Peyer's patch (tissue), 4 donors: Measurements from ENCODE around the gene PARD6A. TPM values are rescaled to one million over a fixed set of nuclear protein-coding genes. Genes with fewer than 3 reads are reported as not detected.

ENCODE experiments used
- DNase-seq, 3 donors: peaks; one replicate each; pipeline ENCODE4 v3.0.0-alpha.2; 2017 to 2019
- H3K27ac ChIP-seq, 4 donors: fragments of 200-600 bp; sonication (generic); one replicate each; pipeline ENCODE4 v1.5.1; 2016 to 2019
- H3K27me3 ChIP-seq, 2 donors: fragments of 200-600 bp; sonication (generic); one replicate each; pipeline ENCODE4 v1.5.1; 2019
- H3K36me3 ChIP-seq, 3 donors: fragments of 200-600 bp; sonication (generic); one replicate each; pipeline ENCODE4 v1.5.1; 2016 to 2019
- H3K4me1 ChIP-seq, 4 donors: fragments of 200-600 bp; sonication (generic); one replicate each; pipeline ENCODE4 v1.5.1; 2016 to 2019
- H3K4me3 ChIP-seq, 4 donors: fragments of 200-600 bp; sonication (generic); 1 replicate in 3 of 4; 2 replicates in 1 of 4; pipeline ENCODE4 v1.5.1; 2016 to 2019; ENCODE audit warnings: mild to moderate bottlenecking in 1 of 4
- H3K9me3 ChIP-seq, 4 donors: fragments of 200-600 bp; sonication (generic); one replicate each; pipeline ENCODE4 v1.5.1; 2016 to 2019; ENCODE audit warnings: mild to moderate bottlenecking in 1 of 4
- POLR2A ChIP-seq, 2 donors: fragments of 450-650 bp; IDR thresholded peaks; one replicate each; pipeline ENCODE4 v1.5.1; 2017; ENCODE audit warnings: antibody characterized with exemption in 2 of 2, mild to moderate bottlenecking in 2 of 2, moderate library complexity in 2 of 2
- total RNA-seq, 4 donors: library from RNA; depleted of rRNA; stranded (reverse); fragments of >200 nt; gene quantifications; one replicate each; pipeline ENCODE4 v1.1.0, GENCODE V29; 2016
- TF ChIP-seq, protein P1 (sequence below), 6 experiments: fragments of 450-650 bp in 4 of 6; fragments of 200-600 bp in 2 of 6; sonication (generic) in 1 of 6; IDR thresholded peaks; one replicate each; pipeline ENCODE4 v1.5.1; 2017 to 2019; ENCODE audit warnings: antibody characterized with exemption in 6 of 6, mild to moderate bottlenecking in 3 of 6, moderate library complexity in 1 of 6

Gene PARD6A
- total RNA-seq, 4 donors from 2014 or later, result 1.0 to 4.3 (median 2.1) TPM; not detected in 1

DNA sequence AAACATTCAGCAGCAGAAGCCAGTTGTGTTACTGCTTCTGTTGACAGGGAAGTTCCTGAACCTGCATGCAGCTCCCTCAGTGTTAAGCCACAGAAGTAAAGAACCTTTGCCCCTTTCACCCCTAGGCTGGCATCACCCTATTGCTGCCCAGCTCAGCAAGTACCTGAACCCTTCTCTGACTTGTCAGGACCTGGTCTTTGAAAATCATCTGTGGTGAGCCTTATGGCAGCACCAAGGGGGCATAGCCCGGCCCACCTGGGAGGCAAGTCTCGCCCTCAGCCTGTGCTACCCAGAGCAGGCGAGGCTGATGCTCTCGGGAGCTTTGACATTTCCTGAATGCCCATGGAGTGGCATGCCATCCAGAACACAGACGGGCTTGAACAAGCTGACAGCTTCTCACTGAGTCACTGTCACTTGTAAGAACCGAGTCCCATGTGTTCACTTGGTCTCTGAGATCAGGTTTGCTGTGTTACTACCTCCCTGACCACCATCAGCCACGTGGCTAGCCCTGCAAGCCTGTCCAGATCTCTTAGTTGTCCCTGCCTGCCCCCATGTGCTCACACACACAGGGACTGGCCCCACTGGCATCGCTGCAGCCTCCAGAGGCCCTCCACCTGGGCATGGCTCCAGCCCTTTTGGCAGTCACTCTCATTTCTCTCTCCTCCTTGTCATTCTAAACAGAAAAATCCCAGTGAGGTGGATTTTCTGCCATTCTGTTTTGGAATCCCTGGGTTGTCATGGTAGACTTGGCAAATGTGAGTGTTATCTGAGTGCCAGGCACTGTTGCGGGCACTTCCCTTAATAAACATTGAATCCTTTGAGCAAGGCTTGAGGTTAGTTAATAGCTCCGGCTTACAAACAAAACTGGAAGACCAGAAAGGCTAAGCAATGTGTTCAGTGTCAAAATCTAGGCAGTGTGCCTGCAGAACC is 18.7 kb upstream of the PARD6A start:
- H3K27me3 ChIP-seq, result peaks cover 0 to 7% of the 10 kb centered on the region in 2 donors
- H3K4me3 ChIP-seq, result no peak overlapping the region
- H3K36me3 ChIP-seq, result peaks cover 0 to 18% (median 0%) of the 10 kb centered on the region in 3 donors
- H3K4me1 ChIP-seq, result peaks cover 0 to 12% (median 5%) of the 10 kb centered on the region in 4 donors
- no peaks in the 10 kb centered on the region for H3K9me3 ChIP-seq
- no peak for DNase-seq
- no peak overlapping the region for H3K27ac ChIP-seq
- TF ChIP-seq, protein P1, sequence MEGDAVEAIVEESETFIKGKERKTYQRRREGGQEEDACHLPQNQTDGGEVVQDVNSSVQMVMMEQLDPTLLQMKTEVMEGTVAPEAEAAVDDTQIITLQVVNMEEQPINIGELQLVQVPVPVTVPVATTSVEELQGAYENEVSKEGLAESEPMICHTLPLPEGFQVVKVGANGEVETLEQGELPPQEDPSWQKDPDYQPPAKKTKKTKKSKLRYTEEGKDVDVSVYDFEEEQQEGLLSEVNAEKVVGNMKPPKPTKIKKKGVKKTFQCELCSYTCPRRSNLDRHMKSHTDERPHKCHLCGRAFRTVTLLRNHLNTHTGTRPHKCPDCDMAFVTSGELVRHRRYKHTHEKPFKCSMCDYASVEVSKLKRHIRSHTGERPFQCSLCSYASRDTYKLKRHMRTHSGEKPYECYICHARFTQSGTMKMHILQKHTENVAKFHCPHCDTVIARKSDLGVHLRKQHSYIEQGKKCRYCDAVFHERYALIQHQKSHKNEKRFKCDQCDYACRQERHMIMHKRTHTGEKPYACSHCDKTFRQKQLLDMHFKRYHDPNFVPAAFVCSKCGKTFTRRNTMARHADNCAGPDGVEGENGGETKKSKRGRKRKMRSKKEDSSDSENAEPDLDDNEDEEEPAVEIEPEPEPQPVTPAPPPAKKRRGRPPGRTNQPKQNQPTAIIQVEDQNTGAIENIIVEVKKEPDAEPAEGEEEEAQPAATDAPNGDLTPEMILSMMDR (IDR thresholded peaks at IDR 0.05), result no peak
- no peak for TF ChIP-seq POLR2A (IDR thresholded peaks at IDR 0.05)

- H3K27me3 ChIP-seq, result peaks cover 0 to 22% of the 10 kb centered on the region in 2 donors
- H3K9me3 ChIP-seq, result no peaks in the 10 kb centered on the region
- no peaks in the 10 kb centered on the region for H3K36me3 ChIP-seq
- TF ChIP-seq, protein P1 (IDR thresholded peaks at IDR 0.05), result no peak
- TF ChIP-seq POLR2A (IDR thresholded peaks at IDR 0.05), result no peak
- H3K4me1 ChIP-seq, result peaks cover 0 to 17% (median 5%) of the 10 kb centered on the region in 4 donors
- H3K27ac ChIP-seq, result no peak overlapping the region
- DNase-seq, result no peak
- no peak overlapping the region for H3K4me3 ChIP-seq
Measured at GRCh38 chr16:67644038-67644437, 16.7 kb upstream of the PARD6A start.

GRCh38 chr16:67645397-67646121 is 15.2 kb upstream of the PARD6A start:
- Histone ChIP-seq H3K4me3 (peak overlapping the region; percentile 47 to 72 (median 54)), H3K4me1 (peaks cover 0 to 17% (median 5%) of the 10 kb centered on the region in 4 donors), H3K27me3 (peaks cover 0 to 25% of the 10 kb centered on the region in 2 donors), H3K27ac (peak overlapping the region; percentile 28 to 93 (median 80)), H3K36me3 (no peaks in the 10 kb centered on the region), H3K9me3 (no peaks in the 10 kb centered on the region)
- DNase-seq, result no peak
- TF ChIP-seq POLR2A (IDR thresholded peaks at IDR 0.05), result no peak
- TF ChIP-seq, protein P1 (IDR thresholded peaks at IDR 0.05), result no peak

- no peak for DNase-seq
- Histone ChIP-seq H3K36me3 (no peaks in the 10 kb centered on the region), H3K4me1 (peaks cover 0 to 12% (median 5%) of the 10 kb centered on the region in 4 donors), H3K27ac (no peak overlapping the region), H3K9me3 (no peaks in the 10 kb centered on the region), H3K27me3 (peaks cover 0 to 25% of the 10 kb centered on the region in 2 donors), H3K4me3 (no peak overlapping the region)
- TF ChIP-seq, protein P1 (IDR thresholded peaks at IDR 0.05), result no peak
- TF ChIP-seq POLR2A (IDR thresholded peaks at IDR 0.05), result no peak
Measured at GRCh38 chr16:67647111-67647651, 13.6 kb upstream of the PARD6A start.

- no peak for DNase-seq
- TF ChIP-seq, protein P1 (IDR thresholded peaks at IDR 0.05), result no peak
- TF ChIP-seq POLR2A (IDR thresholded peaks at IDR 0.05), result no peak
- H3K36me3 ChIP-seq, result no peaks in the 10 kb centered on the region
- peaks cover 0 to 25% of the 10 kb centered on the region in 2 donors for H3K27me3 ChIP-seq
- H3K4me3 ChIP-seq, result no peak overlapping the region
- no peaks in the 10 kb centered on the region for H3K9me3 ChIP-seq
- no peak overlapping the region for H3K27ac ChIP-seq
- peaks cover 0 to 16% (median 5%) of the 10 kb centered on the region in 4 donors for H3K4me1 ChIP-seq
Measured at GRCh38 chr16:67647681-67648080, 13.1 kb upstream of the PARD6A start.
